Effector memory CD4-positive, alpha-beta T cell (primary cell): ENCODE results near the gene CAMK4.

Experiments used
- DNase-seq, 3 donors: peaks; one replicate each; pipeline ENCODE4 v3.0.0-alpha.2; 2020
- H3K27ac ChIP-seq: 2 replicates; pipeline ENCODE4 v1.7.0; 2013; ENCODE audit warnings: mild to moderate bottlenecking, low read length, moderate library complexity; ENCODE audit not compliant: insufficient read depth, poor library complexity, severe bottlenecking
- H3K27me3 ChIP-seq: replicated peaks from 2 replicates; pipeline ENCODE4 v1.7.0; 2013; ENCODE audit warnings: mild to moderate bottlenecking, low read length; ENCODE audit not compliant: insufficient read depth, control insufficient read depth, poor library complexity, severe bottlenecking
- H3K36me3 ChIP-seq: 2 replicates; pipeline ENCODE4 v1.7.0; 2013; ENCODE audit warnings: mild to moderate bottlenecking, low read length, moderate library complexity; ENCODE audit not compliant: control insufficient read depth, insufficient read depth
- H3K4me1 ChIP-seq: 2 replicates; pipeline ENCODE4 v1.7.0; 2013; ENCODE audit warnings: low read length, mild to moderate bottlenecking; ENCODE audit not compliant: control insufficient read depth, insufficient read depth, poor library complexity, severe bottlenecking
- H3K4me3 ChIP-seq: 2 replicates; pipeline ENCODE4 v1.7.0; 2013; ENCODE audit warnings: low read length, low read depth, mild to moderate bottlenecking; ENCODE audit not compliant: insufficient read depth, poor library complexity, severe bottlenecking
- H3K9me3 ChIP-seq: 2 replicates; pipeline ENCODE4 v1.7.0; 2013; ENCODE audit warnings: mild to moderate bottlenecking, low read length, moderate library complexity; ENCODE audit not compliant: control insufficient read depth

Gene CAMK4

GRCh38 chr5:111478898-111479297 is 254.7 kb downstream of the CAMK4 start:
- Histone ChIP-seq H3K4me1 (no peaks in the 10 kb centered on the region), H3K4me3 (no peak overlapping the region), H3K36me3 (peaks cover 60% of the 10 kb centered on the region), H3K27me3 (no peaks in the 10 kb centered on the region), H3K9me3 (no peaks in the 10 kb centered on the region), H3K27ac (no peak overlapping the region)
- no peak for DNase-seq

DNA sequence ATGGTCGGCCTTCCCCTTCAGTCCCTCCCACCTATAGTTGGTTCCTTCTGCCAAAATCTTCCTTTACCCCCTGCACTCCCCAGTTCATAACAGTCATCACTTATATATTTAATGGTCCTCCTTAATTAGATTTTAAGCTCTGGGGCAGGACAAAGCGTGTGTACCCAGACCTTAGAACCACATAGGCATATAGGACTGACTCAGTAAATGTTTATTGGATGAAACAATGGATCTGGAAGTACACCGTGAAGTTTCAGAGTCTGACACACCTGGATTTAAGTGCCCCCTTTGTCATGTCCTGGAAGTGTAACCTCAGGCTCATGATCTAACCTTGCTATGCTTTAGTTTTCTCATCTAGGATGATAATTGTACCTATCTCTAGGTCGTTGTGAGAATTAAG is 256.2 kb downstream of the CAMK4 start:
- no peak for DNase-seq
- Histone ChIP-seq H3K27me3 (no peaks in the 10 kb centered on the region), H3K27ac (no peak overlapping the region), H3K4me3 (no peak overlapping the region), H3K9me3 (no peaks in the 10 kb centered on the region), H3K36me3 (peaks cover 66% of the 10 kb centered on the region), H3K4me1 (no peaks in the 10 kb centered on the region)

DNA sequence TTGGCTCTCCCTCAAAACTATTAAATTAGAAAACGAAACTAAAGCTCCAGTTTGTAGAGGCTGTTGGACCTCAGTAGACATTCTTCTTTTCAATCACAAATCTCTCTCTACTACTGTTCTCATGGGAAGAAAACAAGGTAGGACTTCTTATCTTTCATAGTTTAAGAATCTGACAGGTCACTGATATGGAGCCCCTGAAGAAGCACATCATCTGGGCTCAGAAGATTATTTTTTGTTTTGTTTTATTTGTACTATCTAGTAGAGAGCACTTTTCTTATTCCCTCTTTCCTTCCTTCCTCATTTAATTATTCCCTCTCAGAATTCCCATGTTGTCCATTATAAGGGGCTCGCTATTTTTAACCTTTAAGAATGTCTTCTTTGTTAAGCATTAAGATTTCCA is 261.9 kb downstream of the CAMK4 start:
- Histone ChIP-seq H3K4me3 (no peak overlapping the region), H3K27me3 (no peaks in the 10 kb centered on the region), H3K9me3 (no peaks in the 10 kb centered on the region), H3K4me1 (no peaks in the 10 kb centered on the region), H3K36me3 (peaks cover 38% of the 10 kb centered on the region), H3K27ac (no peak overlapping the region)
- DNase-seq, result no peak

DNA sequence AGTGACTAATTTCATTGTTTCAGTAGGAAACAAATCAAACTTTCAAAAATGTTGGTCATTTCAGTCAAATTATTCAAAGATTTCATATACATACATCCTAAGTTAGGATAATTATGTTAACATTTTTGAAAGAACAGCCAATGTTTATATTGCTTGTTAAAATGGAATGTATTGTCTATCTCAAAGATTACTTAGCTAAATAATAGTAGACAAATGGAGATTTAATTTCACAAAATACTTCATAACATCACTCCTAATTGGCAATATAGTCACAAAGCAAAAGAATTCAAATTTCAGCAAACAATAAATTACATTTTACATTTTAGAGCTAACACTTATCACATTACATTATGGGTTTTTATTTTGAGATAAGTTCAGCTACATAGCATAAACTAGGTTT is 262.7 kb downstream of the CAMK4 start:
- no peak overlapping the region for H3K4me3 ChIP-seq
- no peaks in the 10 kb centered on the region for H3K4me1 ChIP-seq
- H3K36me3 ChIP-seq, result peaks cover 35% of the 10 kb centered on the region
- no peak for DNase-seq
- no peak overlapping the region for H3K27ac ChIP-seq
- H3K9me3 ChIP-seq, result no peaks in the 10 kb centered on the region
- no peaks in the 10 kb centered on the region for H3K27me3 ChIP-seq

GRCh38 chr5:111488353-111488752 is 264.2 kb downstream of the CAMK4 start:
- peaks cover 24% of the 10 kb centered on the region for H3K36me3 ChIP-seq
- H3K4me3 ChIP-seq, result no peak overlapping the region
- H3K27me3 ChIP-seq, result no peaks in the 10 kb centered on the region
- H3K27ac ChIP-seq, result no peak overlapping the region
- no peaks in the 10 kb centered on the region for H3K9me3 ChIP-seq
- H3K4me1 ChIP-seq, result no peaks in the 10 kb centered on the region
- DNase-seq, result no peak

- Histone ChIP-seq H3K4me1 (no peaks in the 10 kb centered on the region), H3K27ac (no peak overlapping the region), H3K9me3 (no peaks in the 10 kb centered on the region), H3K36me3 (no peaks in the 10 kb centered on the region), H3K27me3 (no peaks in the 10 kb centered on the region), H3K4me3 (no peak overlapping the region)
- DNase-seq, result no peak
These were observed 268.8 kb downstream of the CAMK4 start for GRCh38 chr5:111493031-111493430.

DNA sequence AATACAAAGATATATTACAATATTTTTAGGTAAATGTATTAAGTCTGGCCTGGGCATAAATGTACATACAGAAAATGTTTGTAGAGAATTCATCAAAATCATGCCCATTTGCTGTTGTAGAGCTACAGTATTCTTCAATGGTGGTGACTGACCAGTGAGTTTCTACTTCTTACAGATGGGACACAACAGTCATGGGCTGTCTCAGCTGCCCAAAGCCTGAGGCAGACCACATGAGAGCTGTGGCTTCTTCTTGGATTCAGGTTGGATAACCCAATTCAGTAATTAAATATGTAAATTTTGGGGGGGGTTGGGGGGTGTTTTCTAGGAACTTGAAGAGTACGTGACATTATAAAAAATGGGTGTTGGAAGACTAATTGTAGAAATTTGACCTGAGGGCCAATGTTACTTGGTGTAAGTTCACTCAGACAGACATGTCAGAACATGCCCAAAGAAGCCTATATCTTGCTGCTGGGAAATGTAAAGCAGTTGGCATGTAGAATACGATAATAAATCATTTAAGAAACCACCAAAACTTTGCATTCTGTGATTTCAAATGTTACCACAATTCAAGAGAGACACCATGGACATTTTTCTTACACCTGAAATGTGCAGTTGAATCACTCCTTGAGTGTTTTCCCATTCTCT is 270.3 kb downstream of the CAMK4 start:
- Histone ChIP-seq H3K4me3 (no peak overlapping the region), H3K9me3 (no peaks in the 10 kb centered on the region), H3K4me1 (no peaks in the 10 kb centered on the region), H3K27ac (no peak overlapping the region), H3K36me3 (peaks cover 4% of the 10 kb centered on the region), H3K27me3 (no peaks in the 10 kb centered on the region)
- no peak for DNase-seq

- H3K27ac ChIP-seq, result no peak overlapping the region
These were observed 271.0 kb downstream of the CAMK4 start for GRCh38 chr5:111495159-111495558.

DNA sequence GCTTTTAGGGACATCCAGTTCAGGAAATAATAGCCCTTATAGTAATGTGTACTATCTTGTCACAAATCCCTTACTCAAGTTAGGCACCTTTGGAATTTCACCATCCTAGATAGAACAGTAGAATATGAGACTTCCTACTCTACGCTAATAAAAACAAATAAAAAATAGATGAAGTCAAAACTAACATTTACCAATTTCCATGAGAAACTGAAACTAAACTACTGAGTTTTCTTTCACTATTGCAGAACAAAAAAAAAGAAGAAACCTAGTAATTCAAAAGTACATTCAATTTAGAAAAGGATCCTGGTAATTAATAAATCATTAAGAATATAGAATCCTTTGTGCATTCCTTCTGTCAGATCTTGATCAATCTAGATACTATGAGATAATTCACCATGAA is 274.2 kb downstream of the CAMK4 start:
- no peak overlapping the region for H3K27ac ChIP-seq
- no peak overlapping the region for H3K4me3 ChIP-seq
- H3K27me3 ChIP-seq, result no peaks in the 10 kb centered on the region
- no peaks in the 10 kb centered on the region for H3K9me3 ChIP-seq
- H3K4me1 ChIP-seq, result no peaks in the 10 kb centered on the region
- DNase-seq, result no peak
- peaks cover 6% of the 10 kb centered on the region for H3K36me3 ChIP-seq

More at GRCh38 chr5:111495159-111495558, 271.0 kb downstream of the CAMK4 start:
- no peak for DNase-seq
- Histone ChIP-seq H3K9me3 (no peaks in the 10 kb centered on the region), H3K36me3 (peaks cover 4% of the 10 kb centered on the region), H3K4me1 (no peaks in the 10 kb centered on the region), H3K27me3 (no peaks in the 10 kb centered on the region), H3K4me3 (no peak overlapping the region)

GRCh38 chr5:111502956-111503355 is 278.8 kb downstream of the CAMK4 start:
- Histone ChIP-seq H3K4me1 (no peaks in the 10 kb centered on the region), H3K4me3 (no peak overlapping the region), H3K9me3 (no peaks in the 10 kb centered on the region), H3K27ac (no peak overlapping the region), H3K36me3 (peaks cover 6% of the 10 kb centered on the region), H3K27me3 (no peaks in the 10 kb centered on the region)
- no peak for DNase-seq
